ENCODE results near the gene DHPS.
"Not testable (repeated sequence)": the region's sequence is repeated elsewhere in the genome, so short reads cannot be mapped to it uniquely, and the experiment has no call there.

- TF ChIP-seq POLR2AphosphoS5 (IDR thresholded peaks at IDR 0.05; ENCODE audit: low read depth); CTCF (IDR thresholded peaks at IDR 0.05; ENCODE audit: insufficient read depth, low read length); REST (IDR thresholded peaks at IDR 0.05; ENCODE audit: insufficient replicate concordance, low read depth); SPI1 (IDR thresholded peaks at IDR 0.05; ENCODE audit: borderline replicate concordance, low read depth): not testable (repeated sequence)
Observed at GRCh38 chr19:12678039-12678438, 3.6 kb downstream of the DHPS start.
